ENCODE data around the gene RPL27.

GRCh38 chr17:43027091-43028032, 29.1 kb downstream of the RPL27 start:
- TF ChIP-seq CTCF (IDR thresholded peaks at IDR 0.05; ENCODE audit: borderline replicate concordance, extremely low read depth, low read length, poor library complexity, severe bottlenecking) (no peak), EZH2 (IDR thresholded peaks at IDR 0.05; ENCODE audit: borderline replicate concordance, low read depth, low read length, severe bottlenecking) (no peak)
